A673 (cell line): ENCODE results near the gene ARID5B. TPM values are rescaled to one million over a fixed set of nuclear protein-coding genes. Genes with fewer than 3 reads are reported as not detected.

ENCODE experiments used
- BruUV-seq: library from RNA; stranded (reverse); fragments of 400-500 nt; replicated peaks from 2 replicates; lab custom pipeline; 2021; lab: Mats Ljungman, UMichigan
- CTCF ChIA-PET: fragments of 300-600 bp; sonication (Branson Sonifier 250); formaldehyde crosslinking; loops from one replicate; lab custom pipeline; 2022; ENCODE audit warnings: antibody characterized with exemption; lab: Charles Lee
- POLR2A ChIA-PET: fragments of 300-600 bp; sonication (Branson Sonifier 250); formaldehyde crosslinking; loops from one replicate; lab custom pipeline; 2022; ENCODE audit warnings: antibody characterized with exemption; ENCODE audit not compliant: low non-redundant PET; lab: Charles Lee
- DNase-seq: peaks from one replicate; pipeline ENCODE4 v3.0.0-alpha.2; 2015; ENCODE audit warnings: low spot score
- H3K27ac ChIP-seq: fragments of 200-600 bp; sonication (generic); 2 replicates; pipeline ENCODE4 v1.5.1; 2016; ENCODE audit warnings: mixed run types, low read depth, mild to moderate bottlenecking, mixed read lengths, antibody characterized with exemption, low read length; ENCODE audit not compliant: poor library complexity, severe bottlenecking
- H3K27me3 ChIP-seq: fragments of 200-600 bp; sonication (generic); replicated peaks from 2 replicates; pipeline ENCODE4 v1.6.1; 2017; ENCODE audit warnings: mixed run types, low read depth, mild to moderate bottlenecking, mixed read lengths, antibody characterized with exemption, low read length; ENCODE audit not compliant: insufficient read depth, poor library complexity
- H3K36me3 ChIP-seq: fragments of 200-600 bp; sonication (generic); 2 replicates; pipeline ENCODE4 v1.6.1; 2016; ENCODE audit warnings: mixed run types, mild to moderate bottlenecking, mixed read lengths, antibody characterized with exemption, low read length; ENCODE audit not compliant: insufficient read depth, poor library complexity, severe bottlenecking
- H3K4me1 ChIP-seq: fragments of 200-600 bp; sonication (generic); 2 replicates; pipeline ENCODE4 v1.6.1; 2017; ENCODE audit warnings: mixed run types, mild to moderate bottlenecking, mixed read lengths, antibody characterized with exemption, low read length; ENCODE audit not compliant: insufficient read depth, poor library complexity, severe bottlenecking
- H3K4me3 ChIP-seq: fragments of 200-600 bp; sonication (generic); 2 replicates; pipeline ENCODE4 v1.5.1; 2016; ENCODE audit warnings: low read depth, mixed run types, mild to moderate bottlenecking, mixed read lengths, low read length; ENCODE audit not compliant: poor library complexity, severe bottlenecking
- H3K9me3 ChIP-seq: fragments of 200-600 bp; sonication (generic); 2 replicates; pipeline ENCODE4 v1.6.1; 2016; ENCODE audit warnings: mixed run types, low read depth, mild to moderate bottlenecking, mixed read lengths, antibody characterized with exemption, low read length; ENCODE audit not compliant: poor library complexity, severe bottlenecking
- EZH2 ChIP-seq: fragments of 200-600 bp; sonication (generic); IDR thresholded peaks from 2 replicates; pipeline ENCODE4 v1.6.1; 2017; ENCODE audit warnings: borderline replicate concordance, low read depth, mild to moderate bottlenecking, mixed read lengths, antibody characterized with exemption, low read length; ENCODE audit not compliant: poor library complexity, severe bottlenecking
- intact Hi-C: fragments of 100-400 bp; cut with micrococcal nuclease; formaldehyde crosslinking; loops from one replicate; pipeline ENCODE4 v1.10.0; 2022; ENCODE audit not compliant: unreplicated experiment
- total RNA-seq: library from RNA; stranded (reverse); gene quantifications from 2 replicates; pipeline ENCODE4 v1.2.3, GENCODE V29; 2021
- TF ChIP-seq, protein P1 (sequence below): fragments of 300-800, 200-600 bp; sonication (generic); conservative IDR thresholded peaks from 2 replicates; pipeline ENCODE4 v1.5.1; 2017; ENCODE audit warnings: low read depth, mild to moderate bottlenecking, antibody characterized with exemption, low read length, moderate library complexity, mixed read lengths

Gene ARID5B
- total RNA-seq, 1 experiment from 2014 or later = 29.0 TPM

- no peak for TF ChIP-seq EZH2
- TF ChIP-seq, protein P1, sequence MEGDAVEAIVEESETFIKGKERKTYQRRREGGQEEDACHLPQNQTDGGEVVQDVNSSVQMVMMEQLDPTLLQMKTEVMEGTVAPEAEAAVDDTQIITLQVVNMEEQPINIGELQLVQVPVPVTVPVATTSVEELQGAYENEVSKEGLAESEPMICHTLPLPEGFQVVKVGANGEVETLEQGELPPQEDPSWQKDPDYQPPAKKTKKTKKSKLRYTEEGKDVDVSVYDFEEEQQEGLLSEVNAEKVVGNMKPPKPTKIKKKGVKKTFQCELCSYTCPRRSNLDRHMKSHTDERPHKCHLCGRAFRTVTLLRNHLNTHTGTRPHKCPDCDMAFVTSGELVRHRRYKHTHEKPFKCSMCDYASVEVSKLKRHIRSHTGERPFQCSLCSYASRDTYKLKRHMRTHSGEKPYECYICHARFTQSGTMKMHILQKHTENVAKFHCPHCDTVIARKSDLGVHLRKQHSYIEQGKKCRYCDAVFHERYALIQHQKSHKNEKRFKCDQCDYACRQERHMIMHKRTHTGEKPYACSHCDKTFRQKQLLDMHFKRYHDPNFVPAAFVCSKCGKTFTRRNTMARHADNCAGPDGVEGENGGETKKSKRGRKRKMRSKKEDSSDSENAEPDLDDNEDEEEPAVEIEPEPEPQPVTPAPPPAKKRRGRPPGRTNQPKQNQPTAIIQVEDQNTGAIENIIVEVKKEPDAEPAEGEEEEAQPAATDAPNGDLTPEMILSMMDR = no peak
- intact Hi-C loops = no loop called here
- no peak overlapping the region for H3K4me3 ChIP-seq
- H3K27ac ChIP-seq = peak overlapping the region; percentile 68
- peaks cover 68% of the 10 kb centered on the region for H3K4me1 ChIP-seq
- CTCF ChIA-PET = no interaction called here
- no TSS peak for BruUV-seq
- no peaks in the 10 kb centered on the region for H3K9me3 ChIP-seq
- no peaks in the 10 kb centered on the region for H3K27me3 ChIP-seq
- POLR2A ChIA-PET = no interaction called here
- peaks cover 10% of the 10 kb centered on the region for H3K36me3 ChIP-seq
- DNase-seq = peak; percentile 12
These were observed 41.3 kb downstream of the ARID5B start for GRCh38 chr10:61942604-61943461.

- intact Hi-C loops = no loop called here
- TF ChIP-seq, protein P1 = peak; percentile 52
- TF ChIP-seq EZH2 = no peak
- DNase-seq = peak; percentile 81
- Histone ChIP-seq H3K27ac (peak overlapping the region; percentile 68), H3K36me3 (peaks cover 14% of the 10 kb centered on the region), H3K4me1 (peaks cover 58% of the 10 kb centered on the region), H3K9me3 (no peaks in the 10 kb centered on the region), H3K27me3 (no peaks in the 10 kb centered on the region), H3K4me3 (no peak overlapping the region)
- CTCF ChIA-PET = no interaction called here
- POLR2A ChIA-PET = no interaction called here
- BruUV-seq = no TSS peak
These were observed 42.3 kb downstream of the ARID5B start for GRCh38 chr10:61943674-61944378.

DNA sequence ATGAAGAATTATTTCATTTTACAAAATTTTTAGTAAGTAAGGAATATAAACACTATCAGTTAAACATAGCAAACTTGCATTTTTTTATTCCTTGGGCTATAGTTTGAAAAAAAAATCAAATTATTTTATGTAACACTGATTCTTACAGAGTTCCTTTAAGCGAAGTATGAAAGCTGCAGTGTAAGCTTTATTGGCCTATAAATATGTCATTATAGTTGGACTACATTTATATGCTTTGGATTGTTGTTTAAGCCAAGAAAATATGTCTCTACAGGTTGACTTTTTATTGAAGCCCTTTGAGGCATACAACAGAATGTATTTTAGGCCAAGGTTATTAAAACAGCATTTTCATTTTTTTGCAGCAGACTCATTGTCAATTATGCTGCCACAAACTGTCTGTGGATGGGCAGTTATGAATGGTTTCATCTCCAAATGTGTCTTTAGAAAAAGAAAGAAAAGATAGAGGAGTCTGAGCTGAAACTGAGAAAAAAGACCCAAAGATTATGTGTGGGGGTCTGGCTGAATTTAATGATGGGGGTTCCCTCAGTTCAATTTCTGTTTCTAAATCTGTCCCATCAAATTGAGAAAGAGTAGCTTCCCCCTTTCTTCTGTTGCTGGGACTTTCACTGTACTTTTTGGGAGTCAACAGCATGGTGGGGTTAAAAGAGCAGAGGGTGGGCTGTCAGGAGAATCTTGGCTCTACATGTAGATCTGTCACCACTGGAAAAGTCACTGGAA lies 43.1 kb downstream of the ARID5B start:
- no TSS peak for BruUV-seq
- peaks cover 15% of the 10 kb centered on the region for H3K36me3 ChIP-seq

More for the DNA sequence above, 43.1 kb downstream of the ARID5B start:
- ChIA-PET CTCF (no interaction called here), POLR2A (no interaction called here)
- H3K9me3 ChIP-seq = no peaks in the 10 kb centered on the region
- peaks cover 50% of the 10 kb centered on the region for H3K4me1 ChIP-seq
- no peak for TF ChIP-seq EZH2
- TF ChIP-seq, protein P1 = no peak
- H3K27ac ChIP-seq = peak overlapping the region; percentile 68
- H3K27me3 ChIP-seq = no peaks in the 10 kb centered on the region
- H3K4me3 ChIP-seq = no peak overlapping the region
- intact Hi-C loops = no loop called here
- DNase-seq = no peak
